ENCODE data around the gene C6orf89.

Gene C6orf89

GRCh38 chr6:36929607-36930006 is 43.9 kb downstream of the C6orf89 start:
- Histone ChIP-seq H2AFZ (ENCODE audit: low read depth, low read length) (no peak overlapping the region), H2AK5ac (ENCODE audit: low read length, severe bottlenecking) (no peak overlapping the region), H2BK120ac (ENCODE audit: low read depth, low read length) (no peak overlapping the region), H3K4ac (ENCODE audit: low read depth in 1 of 2, low read length in 2 of 2) (no peak overlapping the region), H3K27ac (ENCODE audit: low read length, poor library complexity, severe bottlenecking) (no peak overlapping the region), H3K9ac (ENCODE audit: low read length) (peak overlapping the region; percentile 24), H3K14ac (ENCODE audit: low read length in 2 of 2) (no peak overlapping the region), H2BK15ac (ENCODE audit: low read depth, poor library complexity, severe bottlenecking) (no peak overlapping the region), H2BK12ac (ENCODE audit: low read length in 2 of 2) (no peak overlapping the region), H4K91ac (ENCODE audit: low read length) (no peak overlapping the region), H3K23ac (ENCODE audit: low read length in 2 of 2) (no peak overlapping the region), H3K36me3 (ENCODE audit: control insufficient read depth in 1 of 2, insufficient read depth in 2 of 2, low read depth in 1 of 2, low read length in 2 of 2) (peaks cover 0 to 12% of the 10 kb centered on the region in 2 experiments), H3K4me2 (ENCODE audit: low read length, poor library complexity, severe bottlenecking) (no peak overlapping the region), H3K4me1 (ENCODE audit: control insufficient read depth, insufficient read depth, low read depth, low read length) (peaks cover 22% of the 10 kb centered on the region), H3K27me3 (ENCODE audit: control insufficient read depth in 1 of 2, insufficient read depth in 1 of 2, low read length in 2 of 2) (no peaks in the 10 kb centered on the region), H3K9me3 (ENCODE audit: control insufficient read depth, low read length) (no peaks in the 10 kb centered on the region), H3K18ac (ENCODE audit: low read depth in 1 of 2, low read length in 2 of 2) (no peak overlapping the region), H2BK5ac (ENCODE audit: low read depth, low read length, poor library complexity, severe bottlenecking) (no peak overlapping the region), H3K4me3 (ENCODE audit: insufficient read depth in 1 of 2, low read depth in 1 of 2, low read length in 2 of 2) (no peak overlapping the region), H3K79me1 (replicated peaks; ENCODE audit: low read length, poor library complexity, severe bottlenecking) (no peaks in the 10 kb centered on the region), H4K8ac (ENCODE audit: low read length) (no peak overlapping the region)
- peak; percentile 26 for DNase-seq
- 69% methylated on average over 2 of the region's 5 CpGs for WGBS

- Histone ChIP-seq H3K4me3 (ENCODE audit: insufficient read depth in 1 of 2, low read depth in 1 of 2, low read length in 2 of 2) (no peak overlapping the region), H2AK5ac (ENCODE audit: low read length, severe bottlenecking) (no peak overlapping the region), H2BK12ac (ENCODE audit: low read length in 2 of 2) (no peak overlapping the region), H3K14ac (ENCODE audit: low read length in 2 of 2) (no peak overlapping the region), H4K8ac (ENCODE audit: low read length) (no peak overlapping the region), H3K18ac (ENCODE audit: low read depth in 1 of 2, low read length in 2 of 2) (no peak overlapping the region), H3K36me3 (ENCODE audit: control insufficient read depth in 1 of 2, insufficient read depth in 2 of 2, low read depth in 1 of 2, low read length in 2 of 2) (peaks cover 0 to 4% of the 10 kb centered on the region in 2 experiments), H3K23ac (ENCODE audit: low read length in 2 of 2) (no peak overlapping the region), H3K27ac (ENCODE audit: low read length, poor library complexity, severe bottlenecking) (no peak overlapping the region), H3K4ac (ENCODE audit: low read depth in 1 of 2, low read length in 2 of 2) (no peak overlapping the region), H3K27me3 (ENCODE audit: control insufficient read depth in 1 of 2, insufficient read depth in 1 of 2, low read length in 2 of 2) (no peaks in the 10 kb centered on the region), H2BK120ac (ENCODE audit: low read depth, low read length) (no peak overlapping the region), H2BK15ac (ENCODE audit: low read depth, poor library complexity, severe bottlenecking) (no peak overlapping the region), H3K4me2 (ENCODE audit: low read length, poor library complexity, severe bottlenecking) (no peak overlapping the region), H4K91ac (ENCODE audit: low read length) (no peak overlapping the region), H2AFZ (ENCODE audit: low read depth, low read length) (no peak overlapping the region), H3K79me1 (replicated peaks; ENCODE audit: low read length, poor library complexity, severe bottlenecking) (no peaks in the 10 kb centered on the region), H3K9me3 (ENCODE audit: control insufficient read depth, low read length) (no peaks in the 10 kb centered on the region), H2BK5ac (ENCODE audit: low read depth, low read length, poor library complexity, severe bottlenecking) (no peak overlapping the region), H3K4me1 (ENCODE audit: control insufficient read depth, insufficient read depth, low read depth, low read length) (peaks cover 22% of the 10 kb centered on the region), H3K9ac (ENCODE audit: low read length) (no peak overlapping the region)
- 96% methylated on average over 4 of the region's 4 CpGs for WGBS
- DNase-seq, result no peak
These were observed 44.7 kb downstream of the C6orf89 start for GRCh38 chr6:36930483-36930882.

GRCh38 chr6:36933102-36933501 is 47.4 kb downstream of the C6orf89 start:
- WGBS, result 83% methylated on average over 1 of the region's 2 CpGs
- no peak for DNase-seq
- Histone ChIP-seq H2BK5ac (ENCODE audit: low read depth, low read length, poor library complexity, severe bottlenecking) (no peak overlapping the region), H4K8ac (ENCODE audit: low read length) (no peak overlapping the region), H2AK5ac (ENCODE audit: low read length, severe bottlenecking) (no peak overlapping the region), H3K23ac (ENCODE audit: low read length in 2 of 2) (no peak overlapping the region), H3K4me3 (ENCODE audit: insufficient read depth in 1 of 2, low read depth in 1 of 2, low read length in 2 of 2) (no peak overlapping the region), H3K36me3 (ENCODE audit: control insufficient read depth in 1 of 2, insufficient read depth in 2 of 2, low read depth in 1 of 2, low read length in 2 of 2) (no peaks in the 10 kb centered on the region), H2BK15ac (ENCODE audit: low read depth, poor library complexity, severe bottlenecking) (no peak overlapping the region), H4K91ac (ENCODE audit: low read length) (no peak overlapping the region), H3K9ac (ENCODE audit: low read length) (no peak overlapping the region), H3K4me1 (ENCODE audit: control insufficient read depth, insufficient read depth, low read depth, low read length) (peaks cover 15% of the 10 kb centered on the region), H3K27me3 (ENCODE audit: control insufficient read depth in 1 of 2, insufficient read depth in 1 of 2, low read length in 2 of 2) (no peaks in the 10 kb centered on the region), H2BK120ac (ENCODE audit: low read depth, low read length) (no peak overlapping the region), H3K79me1 (replicated peaks; ENCODE audit: low read length, poor library complexity, severe bottlenecking) (no peaks in the 10 kb centered on the region), H2AFZ (ENCODE audit: low read depth, low read length) (no peak overlapping the region), H3K9me3 (ENCODE audit: control insufficient read depth, low read length) (no peaks in the 10 kb centered on the region), H3K4ac (ENCODE audit: low read depth in 1 of 2, low read length in 2 of 2) (no peak overlapping the region), H3K14ac (ENCODE audit: low read length in 2 of 2) (no peak overlapping the region), H2BK12ac (ENCODE audit: low read length in 2 of 2) (no peak overlapping the region), H3K18ac (ENCODE audit: low read depth in 1 of 2, low read length in 2 of 2) (no peak overlapping the region), H3K4me2 (ENCODE audit: low read length, poor library complexity, severe bottlenecking) (no peak overlapping the region), H3K27ac (ENCODE audit: low read length, poor library complexity, severe bottlenecking) (no peak overlapping the region)

GRCh38 chr6:36933519-36933918 is 47.8 kb downstream of the C6orf89 start:
- 83% methylated on average over 3 of the region's 4 CpGs for WGBS
- no peak overlapping the region for H3K27ac ChIP-seq (ENCODE audit: low read length, poor library complexity, severe bottlenecking)

More at GRCh38 chr6:36933519-36933918, 47.8 kb downstream of the C6orf89 start:
- Histone ChIP-seq H3K9me3 (ENCODE audit: control insufficient read depth, low read length) (no peaks in the 10 kb centered on the region), H3K4me1 (ENCODE audit: control insufficient read depth, insufficient read depth, low read depth, low read length) (peaks cover 15% of the 10 kb centered on the region), H3K4ac (ENCODE audit: low read depth in 1 of 2, low read length in 2 of 2) (no peak overlapping the region), H3K36me3 (ENCODE audit: control insufficient read depth in 1 of 2, insufficient read depth in 2 of 2, low read depth in 1 of 2, low read length in 2 of 2) (no peaks in the 10 kb centered on the region), H3K4me3 (ENCODE audit: insufficient read depth in 1 of 2, low read depth in 1 of 2, low read length in 2 of 2) (no peak overlapping the region), H2BK5ac (ENCODE audit: low read depth, low read length, poor library complexity, severe bottlenecking) (no peak overlapping the region), H4K8ac (ENCODE audit: low read length) (no peak overlapping the region), H3K79me1 (replicated peaks; ENCODE audit: low read length, poor library complexity, severe bottlenecking) (no peaks in the 10 kb centered on the region), H3K18ac (ENCODE audit: low read depth in 1 of 2, low read length in 2 of 2) (no peak overlapping the region), H4K91ac (ENCODE audit: low read length) (no peak overlapping the region), H3K4me2 (ENCODE audit: low read length, poor library complexity, severe bottlenecking) (no peak overlapping the region), H3K27me3 (ENCODE audit: control insufficient read depth in 1 of 2, insufficient read depth in 1 of 2, low read length in 2 of 2) (no peaks in the 10 kb centered on the region), H2BK120ac (ENCODE audit: low read depth, low read length) (no peak overlapping the region), H3K23ac (ENCODE audit: low read length in 2 of 2) (no peak overlapping the region), H2AK5ac (ENCODE audit: low read length, severe bottlenecking) (no peak overlapping the region), H2BK12ac (ENCODE audit: low read length in 2 of 2) (no peak overlapping the region), H3K14ac (ENCODE audit: low read length in 2 of 2) (no peak overlapping the region), H3K9ac (ENCODE audit: low read length) (no peak overlapping the region), H2AFZ (ENCODE audit: low read depth, low read length) (no peak overlapping the region), H2BK15ac (ENCODE audit: low read depth, poor library complexity, severe bottlenecking) (no peak overlapping the region)
- DNase-seq, result no peak
